H1 (cell line): ENCODE results near the gene PLEKHH3. TPM values are rescaled to one million over a fixed set of nuclear protein-coding genes. Genes with fewer than 3 reads are reported as not detected.

Experiments used
- CTCF ChIA-PET: fragments of 300-600 bp; sonication (Branson Sonifier 250); formaldehyde crosslinking; loops from one replicate; lab custom pipeline; 2021; ENCODE audit not compliant: partially characterized antibody; lab: Charles Lee
- POLR2A ChIA-PET: fragments of 300-600 bp; sonication (Branson Sonifier 250); formaldehyde crosslinking; loops from one replicate; lab custom pipeline; 2021; ENCODE audit warnings: inconsistent platforms; ENCODE audit not compliant: partially characterized antibody; lab: Charles Lee
- DNase-seq, 2 experiments: peaks; one replicate each; pipeline versions ENCODE4 v3.0.0 to v3.0.0-alpha.2; 2010 to 2022; ENCODE audit warnings: low spot score in 2 of 2, low read depth in 1 of 2, mixed read lengths in 1 of 2
- FAIRE-seq: peaks from 2 replicates; lab custom pipeline; 2011; peaks lifted over from hg19 to GRCh38; lab: Jason Lieb, UNC
- H2AFZ ChIP-seq: 2 replicates; pipeline ENCODE4 v1.8.1; 2012; ENCODE audit warnings: low read length, inconsistent platforms
- H2AK5ac ChIP-seq: 2 replicates; pipeline ENCODE4 v1.6.1; 2013; ENCODE audit warnings: low read depth, low read length
- H2BK120ac ChIP-seq: replicated peaks from 2 replicates; pipeline ENCODE3; 2013; ENCODE audit warnings: low read depth, low read length, inconsistent platforms
- H2BK12ac ChIP-seq: 2 replicates; pipeline ENCODE4 v1.6.1; 2013; ENCODE audit warnings: low read depth, low read length
- H2BK15ac ChIP-seq: 2 replicates; pipeline ENCODE4 v1.6.1; 2013; ENCODE audit warnings: low read length
- H2BK20ac ChIP-seq: 2 replicates; pipeline ENCODE4 v1.6.1; 2013; ENCODE audit warnings: low read length
- H2BK5ac ChIP-seq: 2 replicates; pipeline ENCODE4 v1.6.1; 2013; ENCODE audit warnings: low read depth, low read length
- H3K14ac ChIP-seq: 2 replicates; pipeline ENCODE4 v1.6.1; 2013; ENCODE audit warnings: inconsistent platforms; ENCODE audit not compliant: insufficient read length
- H3K18ac ChIP-seq: 2 replicates; pipeline ENCODE4 v1.6.1; 2013; ENCODE audit warnings: low read length; ENCODE audit errors: extremely low read depth
- H3K23ac ChIP-seq: 2 replicates; pipeline ENCODE4 v1.6.1; 2013; ENCODE audit warnings: inconsistent platforms; ENCODE audit not compliant: insufficient read length
- H3K23me2 ChIP-seq: 2 replicates; pipeline ENCODE4 v1.6.1; 2013; ENCODE audit warnings: low read depth, low read length
- H3K27ac ChIP-seq: 2 replicates; pipeline ENCODE4 v1.6.1; 2011; ENCODE audit warnings: low read depth, low read length, inconsistent platforms
- H3K27me3 ChIP-seq, 4 experiments: replicated peaks in 1 of 4; 1 replicate in 1 of 4; 2 replicates in 3 of 4; pipeline versions ENCODE4 v1.6.1 to v1.8.1; 2011 to 2013; ENCODE audit warnings: low read length in 3 of 4, mild to moderate bottlenecking in 3 of 4, inconsistent platforms in 2 of 4, mixed read lengths in 2 of 4, moderate library complexity in 1 of 4; ENCODE audit not compliant: control insufficient read depth in 3 of 4, insufficient read depth in 3 of 4; ENCODE audit errors: extremely low read depth in 1 of 4
- H3K36me3 ChIP-seq, 4 experiments: 2 replicates each; pipeline versions ENCODE4 v1.6.1 to v1.8.1; 2011 to 2013; ENCODE audit warnings: mild to moderate bottlenecking in 4 of 4, low read length in 3 of 4, moderate library complexity in 2 of 4, control low read depth in 1 of 4, inconsistent platforms in 1 of 4; ENCODE audit not compliant: insufficient read depth in 4 of 4, control insufficient read depth in 2 of 4
- H3K4ac ChIP-seq: replicated peaks from 2 replicates; pipeline ENCODE3; 2013; ENCODE audit warnings: low read length, low read depth, mixed read lengths, inconsistent platforms; ENCODE audit not compliant: insufficient read length
- H3K4me1 ChIP-seq, 4 experiments: replicated peaks in 1 of 4; 1 replicate in 1 of 4; 2 replicates in 3 of 4; pipeline versions ENCODE4 v1.6.1 to v1.8.1; 2011 to 2013; ENCODE audit warnings: low read length in 3 of 4, inconsistent platforms in 2 of 4, mixed read lengths in 1 of 4; ENCODE audit not compliant: insufficient read depth in 4 of 4, control insufficient read depth in 3 of 4
- H3K4me2 ChIP-seq, 2 experiments: 2 replicates each; pipeline versions ENCODE4 v1.6.1 to v1.8.1; 2011 to 2013; ENCODE audit warnings: low read depth in 2 of 2, low read length in 2 of 2, control low read depth in 1 of 2, inconsistent platforms in 1 of 2, mild to moderate bottlenecking in 1 of 2; ENCODE audit not compliant: insufficient read depth in 1 of 2
- H3K4me3 ChIP-seq, 4 experiments: fragments of 200-600, 300-600 bp in 1 of 4; sonication (generic), shearing (Covaris generic), sonication (Bioruptor Twin) in 1 of 4; 2 replicates each; pipeline versions ENCODE4 v1.5.1 to v1.8.1; 2011 to 2016; ENCODE audit warnings: low read length in 4 of 4, low read depth in 3 of 4, control low read depth in 2 of 4, inconsistent platforms in 2 of 4, mild to moderate bottlenecking in 2 of 4, mixed read lengths in 1 of 4, moderate library complexity in 1 of 4; ENCODE audit not compliant: insufficient read depth in 2 of 4; ENCODE audit errors: extremely low read depth in 1 of 4
- H3K56ac ChIP-seq: replicated peaks from 2 replicates; pipeline ENCODE3; 2013; ENCODE audit warnings: low read depth, mild to moderate bottlenecking, mixed read lengths, low read length, inconsistent platforms; ENCODE audit not compliant: insufficient read length
- H3K79me1 ChIP-seq: 2 replicates; pipeline ENCODE4 v1.6.1; 2013; ENCODE audit warnings: low read depth, low read length, control low read depth
- H3K79me2 ChIP-seq, 2 experiments: 2 replicates each; pipeline versions ENCODE4 v1.6.1 to v1.8.1; 2012 to 2013; ENCODE audit warnings: low read length in 2 of 2, mild to moderate bottlenecking in 2 of 2, inconsistent platforms in 1 of 2; ENCODE audit not compliant: insufficient read depth in 2 of 2, control insufficient read depth in 1 of 2
- H3K9ac ChIP-seq, 4 experiments: replicated peaks in 1 of 4; 1 replicate in 1 of 4; 2 replicates in 3 of 4; pipeline versions ENCODE4 v1.6.1 to v1.8.1; 2011 to 2013; ENCODE audit warnings: low read depth in 3 of 4, low read length in 3 of 4, control low read depth in 2 of 4, mild to moderate bottlenecking in 2 of 4, moderate library complexity in 2 of 4, inconsistent platforms in 1 of 4; ENCODE audit errors: extremely low read depth in 1 of 4
- H3K9me3 ChIP-seq, 2 experiments: 2 replicates each; pipeline versions ENCODE4 v1.6.1 to v1.8.1; 2012 to 2013; ENCODE audit warnings: mild to moderate bottlenecking in 2 of 2, moderate library complexity in 2 of 2, control low read depth in 1 of 2, inconsistent platforms in 1 of 2, low read depth in 1 of 2, low read length in 1 of 2, mixed read lengths in 1 of 2; ENCODE audit not compliant: insufficient read depth in 2 of 2
- H4K20me1 ChIP-seq, 2 experiments: replicated peaks in 1 of 2; 2 replicates each; pipeline versions ENCODE3 to v1.8.1; 2011 to 2013; ENCODE audit warnings: inconsistent platforms in 2 of 2, low read length in 2 of 2, mild to moderate bottlenecking in 1 of 2; ENCODE audit not compliant: insufficient read depth in 2 of 2, control insufficient read depth in 1 of 2
- H4K5ac ChIP-seq: 2 replicates; pipeline ENCODE4 v1.6.1; 2013; ENCODE audit warnings: low read length, low read depth, mixed read lengths, inconsistent platforms; ENCODE audit not compliant: insufficient read length
- H4K8ac ChIP-seq: 2 replicates; pipeline ENCODE4 v1.8.0; 2013; ENCODE audit warnings: mild to moderate bottlenecking, moderate library complexity, low read length, inconsistent platforms; ENCODE audit not compliant: insufficient read depth; ENCODE audit errors: extremely low read depth
- H4K91ac ChIP-seq: replicated peaks from 2 replicates; pipeline ENCODE3; 2013; ENCODE audit warnings: low read length, mixed read lengths, inconsistent platforms; ENCODE audit not compliant: insufficient read length
- BRCA1 ChIP-seq: IDR thresholded peaks from 2 replicates; pipeline ENCODE4 v1.6.1; 2012; ENCODE audit warnings: low read depth, low read length, improper control_type of control experiment
- CBX5 ChIP-seq: fragments of 300-800, 300-1000 bp; sonication (generic); IDR thresholded peaks from 2 replicates; pipeline ENCODE4 v1.7.1; 2016; ENCODE audit warnings: antibody characterized with exemption, low read length, low read depth
- CBX8 ChIP-seq: fragments of 300-800, 300-1000 bp; sonication (generic); IDR thresholded peaks from 2 replicates; pipeline ENCODE4 v1.7.1; 2016; ENCODE audit warnings: low read depth, low read length, borderline replicate concordance
- EGR1 ChIP-seq: IDR thresholded peaks from 2 replicates; pipeline ENCODE4 v1.6.1; 2011; ENCODE audit warnings: low read depth, low read length, borderline replicate concordance
- KDM1A ChIP-seq: fragments of 200-600, 300-600 bp; sonication (generic); IDR thresholded peaks from 2 replicates; pipeline ENCODE4 v1.7.1; 2016; ENCODE audit warnings: mild to moderate bottlenecking, low read length, borderline replicate concordance
- KDM5A ChIP-seq: fragments of 200-600 bp; IDR thresholded peaks from 2 replicates; pipeline ENCODE4 v1.7.1; 2012; ENCODE audit warnings: mild to moderate bottlenecking, low read length, inconsistent platforms, mixed read lengths
- POLR2A ChIP-seq, 2 experiments: IDR thresholded peaks; 1 replicate in 1 of 2; 2 replicates in 1 of 2; pipeline ENCODE4 v1.6.1; 2011; ENCODE audit warnings: low read depth in 2 of 2, low read length in 2 of 2, mild to moderate bottlenecking in 2 of 2; ENCODE audit errors: control extremely low read depth in 1 of 2
- RFX5 ChIP-seq: IDR thresholded peaks from 2 replicates; pipeline ENCODE4 v1.6.1; 2011; ENCODE audit warnings: low read depth, low read length, improper control_type of control experiment, borderline replicate concordance
- RNF2 ChIP-seq: fragments of 200-900, 300-1000 bp; sonication (generic); IDR thresholded peaks from 2 replicates; pipeline ENCODE4 v1.7.1; 2016; ENCODE audit warnings: borderline replicate concordance, low read depth, mild to moderate bottlenecking, antibody characterized with exemption, low read length; ENCODE audit not compliant: poor library complexity, severe bottlenecking; ENCODE audit errors: missing control alignments
- SUZ12 ChIP-seq: fragments of 200-600 bp; sonication (generic); IDR thresholded peaks from 2 replicates; pipeline ENCODE4 v1.6.1; 2012; ENCODE audit warnings: mild to moderate bottlenecking, inconsistent platforms, low read length, moderate library complexity, mixed read lengths
- TCF12 ChIP-seq: IDR thresholded peaks from 2 replicates; pipeline ENCODE4 v1.6.1; 2011; ENCODE audit warnings: low read depth, mild to moderate bottlenecking, low read length
- WGBS, 2 experiments: shearing (Covaris generic) in 1 of 2; methylation state at CpG; one replicate each; pipeline versions ENCODE4 v1.1.6 to v1.1.7; 2013 to 2015; ENCODE audit warnings: low lambda C conversion rate in 2 of 2, mixed read lengths in 2 of 2, inconsistent platforms in 1 of 2, low coverage in 1 of 2, missing lambda C conversion rate in 1 of 2; ENCODE audit not compliant: insufficient replicate concordance in 2 of 2, insufficient coverage in 1 of 2, insufficient read length in 1 of 2; ENCODE audit errors: extremely low coverage in 1 of 2, missing lambda C conversion rate in 1 of 2; 5-methylcytosine and 5-hydroxymethylcytosine counted together
- polyA plus RNA-seq, 7 experiments: library from polyadenylated mRNA; depleted of rRNA in 3 of 7; stranded (reverse) in 5 of 7; unstranded in 2 of 7; fragments of >200 nt in 5 of 7; fragments of 200-250 nt in 2 of 7; gene quantifications; 1 replicate in 5 of 7; 2 replicates in 1 of 7; 4 replicates in 1 of 7; pipeline versions ENCODE4 v1.2.1 to v1.2.3, GENCODE V29; 2011 to 2013; ENCODE audit warnings: missing spikeins in 2 of 7, mixed read lengths in 2 of 7
- total RNA-seq: library from RNA; stranded (reverse); fragmentation: NEBNext Ultra II Directional; extraction: Animal tissue kit (Norgen Biotek cat#: 25700); gene quantifications from 2 replicates; pipeline ENCODE4 v1.2.1, GENCODE V29; 2021

The PLEKHH3 gene
- total and polyA plus RNA-seq, 2 of the 8 experiments (the other 6 are each of a cell fraction or from before 2014, with no cell fraction given) = 11.1 to 13.5 TPM

GRCh38 chr17:42697108-42697811 lies 20.5 kb upstream of the PLEKHH3 start:
- no peak overlapping the region for H3K14ac ChIP-seq
- no peaks in the 10 kb centered on the region; the same call in 1 of the 2 replicates for H3K23me2 ChIP-seq
- H2BK120ac ChIP-seq = no peak overlapping the region
- no peak overlapping the region for H3K4ac ChIP-seq
- H3K79me2 ChIP-seq = no peaks in the 10 kb centered on the region
- no peak overlapping the region for H2AK5ac ChIP-seq
- H3K9ac ChIP-seq = no peak overlapping the region
- H4K20me1 ChIP-seq = peaks cover 0 to 3% of the 10 kb centered on the region in 2 experiments
- ChIA-PET POLR2A (interaction anchor here (1.1 to 1.8 kb wide), 3 partner anchors 9 to 76 kb away, joined by 3 to 5 read pairs (median 3); no protein-coding TSS in a partner anchor), CTCF (interaction anchor here (0.6 to 1.5 kb wide), 2 partner anchors 55 to 119 kb away, joined by 3 to 4 read pairs; no protein-coding TSS in a partner anchor)
- H3K79me1 ChIP-seq = no peaks in the 10 kb centered on the region
- H3K18ac ChIP-seq = no peak overlapping the region
- H3K23ac ChIP-seq = no peak overlapping the region
- H2BK5ac ChIP-seq = no peak overlapping the region
- no peak overlapping the region; the same call in 1 of the 2 replicates for H4K8ac ChIP-seq
- 89% methylated on average over 18 of the region's 19 CpGs; no CpG with 5 or more reads in 1 of the 2 experiments for WGBS, 2 experiments
- no peak overlapping the region for H3K27ac ChIP-seq
- H2BK20ac ChIP-seq = no peak overlapping the region
- no peak overlapping the region for H4K91ac ChIP-seq
- DNase-seq (no peak), FAIRE-seq (no peak)
- no peak overlapping the region for H4K5ac ChIP-seq
- H3K4me3 ChIP-seq = no peak overlapping the region
- no peak overlapping the region for H2AFZ ChIP-seq
- H3K56ac ChIP-seq = no peak overlapping the region
- no peak overlapping the region for H2BK12ac ChIP-seq
- peaks cover 0 to 9% (median 3%) of the 10 kb centered on the region in 4 experiments; a peak in 6 of 8 replicates for H3K36me3 ChIP-seq
- H3K4me1 ChIP-seq = 0 out of 7 replicates have a peak, but pooled peaks cover 0 to 2% (median 0%) of the 10 kb centered on the region in 4 experiments
- no peak overlapping the region for H3K4me2 ChIP-seq
- no peaks in the 10 kb centered on the region for H3K27me3 ChIP-seq
- H2BK15ac ChIP-seq = no peak overlapping the region
- H3K9me3 ChIP-seq = no peaks in the 10 kb centered on the region
- TF ChIP-seq CBX8 = no peak
- TF ChIP-seq EGR1 = no peak
- no peak for TF ChIP-seq SUZ12
- TF ChIP-seq CBX5 = no peak
- TF ChIP-seq POLR2A (IDR thresholded peaks at IDR 0.05; ENCODE audit: control extremely low read depth in 1 of 2, low read depth in 2 of 2, low read length in 2 of 2) = no peak
- no peak for TF ChIP-seq RNF2
- no peak for TF ChIP-seq TCF12
- no peak for TF ChIP-seq RFX5
- no peak for TF ChIP-seq KDM1A
- no peak for TF ChIP-seq KDM5A
- no peak for TF ChIP-seq BRCA1
